ENCODE data around the gene PDSS2.

GRCh38 chr6:107156617-107157016 is 302.7 kb downstream of the PDSS2 start:
- TF ChIP-seq CTCF (IDR thresholded peaks at IDR 0.05) (no peak), POLR2A (IDR thresholded peaks at IDR 0.05) (no peak)
